ENCODE data around the gene NECTIN2.
"Not testable (repeated sequence)": the region's sequence is repeated elsewhere in the genome, so short reads cannot be mapped to it uniquely, and the experiment has no call there.

NECTIN2 gene

GRCh38 chr19:44905437-44906160, 59.5 kb downstream of the NECTIN2 start, which contains the start of gene APOE:
APOE (plus strand) TSS chr19:44905796; CDS start chr19:44906625, 829 bp downstream.
- in situ Hi-C loops (cut with MboI; ENCODE audit: low sequenced_read_pairs) = no loop called here

- in situ Hi-C loops (cut with MboI; ENCODE audit: low sequenced_read_pairs) = no loop called here
These were observed 61.5 kb downstream of the NECTIN2 start for GRCh38 chr19:44907613-44908012.

- in situ Hi-C loops (cut with MboI; ENCODE audit: low sequenced_read_pairs) = no loop called here
These were observed 62.2 kb downstream of the NECTIN2 start for GRCh38 chr19:44908074-44908835.

- in situ Hi-C loops (cut with MboI; ENCODE audit: low sequenced_read_pairs) = no loop called here
These were observed 62.8 kb downstream of the NECTIN2 start for GRCh38 chr19:44908836-44909261.

GRCh38 chr19:44909775-44910174, 63.7 kb downstream of the NECTIN2 start:
- in situ Hi-C loops (cut with MboI; ENCODE audit: low sequenced_read_pairs) = loop anchor here (5.0 kb wide), 1 partner anchor 38 kb away; the partner anchor contains the start of gene APOC2

- in situ Hi-C loops (cut with MboI; ENCODE audit: low sequenced_read_pairs) = loop anchor here (5.0 kb wide), 1 partner anchor 35 kb away; the partner anchor contains the start of gene APOC2
These were observed 65.8 kb downstream of the NECTIN2 start for GRCh38 chr19:44911896-44912295.

- in situ Hi-C loops (cut with MboI; ENCODE audit: low sequenced_read_pairs) = loop anchor here (5.0 kb wide), 1 partner anchor 34 kb away; the partner anchor contains the start of gene APOC2
These were observed 66.8 kb downstream of the NECTIN2 start for GRCh38 chr19:44912854-44913253.

- in situ Hi-C loops (cut with MboI; ENCODE audit: low sequenced_read_pairs) = loop anchor here (5.0 kb wide), 1 partner anchor 34 kb away; the partner anchor contains the start of gene APOC2
These were observed 67.7 kb downstream of the NECTIN2 start for GRCh38 chr19:44913512-44914432.

- in situ Hi-C loops (cut with MboI; ENCODE audit: low sequenced_read_pairs) = loop anchor here (5.0 kb wide), 1 partner anchor 33 kb away; the partner anchor contains the start of gene APOC2
These were observed 68.5 kb downstream of the NECTIN2 start, which contains the start of gene APOC1 for GRCh38 chr19:44914433-44915206. APOC1 (plus strand) TSS chr19:44914608; CDS start chr19:44914892, 284 bp downstream.

GRCh38 chr19:44924243-44924725, 78.2 kb downstream of the NECTIN2 start:
- in situ Hi-C loops (cut with MboI; ENCODE audit: low sequenced_read_pairs) = no loop called here

GRCh38 chr19:44925114-44925891, 79.2 kb downstream of the NECTIN2 start:
- in situ Hi-C loops (cut with MboI; ENCODE audit: low sequenced_read_pairs) = no loop called here

GRCh38 chr19:44926245-44927077, 80.4 kb downstream of the NECTIN2 start:
- in situ Hi-C loops (cut with MboI; ENCODE audit: low sequenced_read_pairs) = not testable (repeated sequence)

GRCh38 chr19:44927746-44928145, 81.6 kb downstream of the NECTIN2 start:
- in situ Hi-C loops (cut with MboI; ENCODE audit: low sequenced_read_pairs) = no loop called here

GRCh38 chr19:44930088-44930487, 84.0 kb downstream of the NECTIN2 start:
- in situ Hi-C loops (cut with MboI; ENCODE audit: low sequenced_read_pairs) = no loop called here

GRCh38 chr19:44931541-44931940, 85.4 kb downstream of the NECTIN2 start:
- in situ Hi-C loops (cut with MboI; ENCODE audit: low sequenced_read_pairs) = no loop called here

All from HL-60/S4 (cell line).